ENCODE data around the gene TANC1. TPM values are rescaled to one million over a fixed set of nuclear protein-coding genes. Genes with fewer than 3 reads are reported as not detected.

Gene TANC1
- total RNA-seq, 2 donors from 2014 or later: 2.9 to 9.5 TPM

- H3K4me3 Mint-ChIP-seq: no peak overlapping the region
- peaks cover 7% of the 10 kb centered on the region for H3K4me1 Mint-ChIP-seq
Observed at GRCh38 chr2:159188449-159188848, 220.0 kb downstream of the TANC1 start.

GRCh38 chr2:159192371-159192918 is 224.0 kb downstream of the TANC1 start:
- no peak overlapping the region for H3K4me3 Mint-ChIP-seq
- no peaks in the 10 kb centered on the region for H3K27me3 ChIP-seq (ENCODE audit: control insufficient read depth, insufficient read depth, low read length, poor library complexity, severe bottlenecking)
- H3K9ac ChIP-seq (ENCODE audit: extremely low read depth, low read length, poor library complexity, severe bottlenecking): no peak overlapping the region
- 93 to 94% methylated on average over 8 to 12 of the region's 12 CpGs for WGBS, 2 experiments (ENCODE audit: insufficient coverage in 1 of 2, insufficient read length in 1 of 2)
- H3K36me3 Mint-ChIP-seq (ENCODE audit: low read depth): no peaks in the 10 kb centered on the region
- H3K4me1 Mint-ChIP-seq: no peaks in the 10 kb centered on the region
- H3K27ac Mint-ChIP-seq: no peak overlapping the region
- TF ChIP-seq CTCF (conservative IDR thresholded peaks at IDR 0.05): no peak
- no peak overlapping the region for H3K4me3 ChIP-seq (ENCODE audit: low read length)
- DNase-seq: no peak
- H3K27ac ChIP-seq (ENCODE audit: low read depth, low read length): no peak overlapping the region
- H3K4me1 ChIP-seq (ENCODE audit: control insufficient read depth, insufficient read depth, low read length): no peaks in the 10 kb centered on the region
- no peaks in the 10 kb centered on the region for H3K27me3 Mint-ChIP-seq (ENCODE audit: insufficient read depth)
- no peaks in the 10 kb centered on the region for H3K9me3 Mint-ChIP-seq
- peaks cover 86% of the 10 kb centered on the region for H3K36me3 ChIP-seq (ENCODE audit: control insufficient read depth, insufficient read depth, low read length)
- no peaks in the 10 kb centered on the region for H3K9me3 ChIP-seq (ENCODE audit: control insufficient read depth, low read length)

More at GRCh38 chr2:159188449-159188848, 220.0 kb downstream of the TANC1 start:
- H3K27ac Mint-ChIP-seq: no peak overlapping the region
- Histone ChIP-seq H3K4me1 (ENCODE audit: control insufficient read depth, insufficient read depth, low read length) (no peaks in the 10 kb centered on the region), H3K9ac (ENCODE audit: extremely low read depth, low read length, poor library complexity, severe bottlenecking) (no peak overlapping the region), H3K4me3 (ENCODE audit: low read length) (no peak overlapping the region), H3K27me3 (ENCODE audit: control insufficient read depth, insufficient read depth, low read length, poor library complexity, severe bottlenecking) (no peaks in the 10 kb centered on the region), H3K36me3 (ENCODE audit: control insufficient read depth, insufficient read depth, low read length) (peaks cover 76% of the 10 kb centered on the region), H3K27ac (ENCODE audit: low read depth, low read length) (no peak overlapping the region), H3K9me3 (ENCODE audit: control insufficient read depth, low read length) (no peaks in the 10 kb centered on the region)
- 93% methylated on average over 4 of the region's 4 CpGs; no CpG with 5 or more reads in 1 of the 2 experiments for WGBS, 2 experiments (ENCODE audit: insufficient coverage in 1 of 2, insufficient read length in 1 of 2)
- no peaks in the 10 kb centered on the region for H3K9me3 Mint-ChIP-seq
- no peak for TF ChIP-seq CTCF (conservative IDR thresholded peaks at IDR 0.05)
- DNase-seq: no peak
- H3K36me3 Mint-ChIP-seq (ENCODE audit: low read depth): peaks cover 3% of the 10 kb centered on the region
- no peaks in the 10 kb centered on the region for H3K27me3 Mint-ChIP-seq (ENCODE audit: insufficient read depth)

GRCh38 chr2:159193791-159194190 is 225.4 kb downstream of the TANC1 start:
- Mint-ChIP-seq H3K27me3 (ENCODE audit: insufficient read depth) (no peaks in the 10 kb centered on the region), H3K36me3 (ENCODE audit: low read depth) (no peaks in the 10 kb centered on the region), H3K27ac (no peak overlapping the region), H3K4me1 (no peaks in the 10 kb centered on the region), H3K4me3 (no peak overlapping the region), H3K9me3 (no peaks in the 10 kb centered on the region)
- Histone ChIP-seq H3K36me3 (ENCODE audit: control insufficient read depth, insufficient read depth, low read length) (peaks cover 89% of the 10 kb centered on the region), H3K9me3 (ENCODE audit: control insufficient read depth, low read length) (no peaks in the 10 kb centered on the region), H3K27ac (ENCODE audit: low read depth, low read length) (no peak overlapping the region), H3K4me1 (ENCODE audit: control insufficient read depth, insufficient read depth, low read length) (no peaks in the 10 kb centered on the region), H3K9ac (ENCODE audit: extremely low read depth, low read length, poor library complexity, severe bottlenecking) (no peak overlapping the region), H3K4me3 (ENCODE audit: low read length) (no peak overlapping the region), H3K27me3 (ENCODE audit: control insufficient read depth, insufficient read depth, low read length, poor library complexity, severe bottlenecking) (no peaks in the 10 kb centered on the region)
- no peak for DNase-seq
- 90 to 94% methylated on average over 3 to 4 of the region's 4 CpGs for WGBS, 2 experiments (ENCODE audit: insufficient coverage in 1 of 2, insufficient read length in 1 of 2)
- no peak for TF ChIP-seq CTCF (conservative IDR thresholded peaks at IDR 0.05)
